Prostate gland (tissue), 2 donors: ENCODE data around the gene ATXN1.

ENCODE experiments used
- POLR2A ChIP-seq: fragments of 450-650 bp; IDR thresholded peaks from one replicate; pipeline ENCODE4 v1.6.1; 2016; ENCODE audit warnings: antibody characterized with exemption, mild to moderate bottlenecking
- POLR2AphosphoS5 ChIP-seq: sonication (generic); formaldehyde crosslinking; IDR thresholded peaks from one replicate; pipeline ENCODE4 v1.6.1; 2017; ENCODE audit warnings: antibody characterized with exemption
- TF ChIP-seq, protein P1 (sequence below), 4 experiments: fragments of 200-600 bp in 2 of 4; fragments of 450-650 bp in 2 of 4; sonication (generic) in 2 of 4; IDR thresholded peaks; 1 replicate in 3 of 4; 2 replicates in 1 of 4; pipeline ENCODE4 v1.5.1; 2016 to 2019; ENCODE audit warnings: antibody characterized with exemption in 4 of 4, mild to moderate bottlenecking in 2 of 4, moderate library complexity in 2 of 4

- TF ChIP-seq, protein P1, sequence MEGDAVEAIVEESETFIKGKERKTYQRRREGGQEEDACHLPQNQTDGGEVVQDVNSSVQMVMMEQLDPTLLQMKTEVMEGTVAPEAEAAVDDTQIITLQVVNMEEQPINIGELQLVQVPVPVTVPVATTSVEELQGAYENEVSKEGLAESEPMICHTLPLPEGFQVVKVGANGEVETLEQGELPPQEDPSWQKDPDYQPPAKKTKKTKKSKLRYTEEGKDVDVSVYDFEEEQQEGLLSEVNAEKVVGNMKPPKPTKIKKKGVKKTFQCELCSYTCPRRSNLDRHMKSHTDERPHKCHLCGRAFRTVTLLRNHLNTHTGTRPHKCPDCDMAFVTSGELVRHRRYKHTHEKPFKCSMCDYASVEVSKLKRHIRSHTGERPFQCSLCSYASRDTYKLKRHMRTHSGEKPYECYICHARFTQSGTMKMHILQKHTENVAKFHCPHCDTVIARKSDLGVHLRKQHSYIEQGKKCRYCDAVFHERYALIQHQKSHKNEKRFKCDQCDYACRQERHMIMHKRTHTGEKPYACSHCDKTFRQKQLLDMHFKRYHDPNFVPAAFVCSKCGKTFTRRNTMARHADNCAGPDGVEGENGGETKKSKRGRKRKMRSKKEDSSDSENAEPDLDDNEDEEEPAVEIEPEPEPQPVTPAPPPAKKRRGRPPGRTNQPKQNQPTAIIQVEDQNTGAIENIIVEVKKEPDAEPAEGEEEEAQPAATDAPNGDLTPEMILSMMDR (IDR thresholded peaks at IDR 0.05): peak in 1 of 4 experiments; percentile 13
- TF ChIP-seq POLR2AphosphoS5: peak; percentile 75
- TF ChIP-seq POLR2A: no peak
These were observed 48.3 kb downstream of the ATXN1 start for GRCh38 chr6:16712931-16713484.
